Activated naive CD4-positive, alpha-beta T cell treated with anti-CD3 and anti-CD28 coated beads for 36 hours (primary cell): ENCODE measurements around the gene SHC3. TPM values are rescaled to one million over a fixed set of nuclear protein-coding genes. Genes with fewer than 3 reads are reported as not detected.
"Not testable (repeated sequence)": the region's sequence is repeated elsewhere in the genome, so short reads cannot be mapped to it uniquely, and the experiment has no call there.

Experiments
- CTCF ChIA-PET: fragments of 350-600 bp; sonication (Branson Sonifier 250); formaldehyde crosslinking; loops from one replicate; lab custom pipeline; 2021; ENCODE audit warnings: antibody characterized with exemption; lab: Charles Lee
- DNase-seq: peaks from one replicate; pipeline ENCODE4 v3.0.0-alpha.2; 2020
- H3K27ac Mint-ChIP-seq: one replicate; pipeline ENCODE4 v1.8.0; 2021; ENCODE audit warnings: mild to moderate bottlenecking, mixed read lengths
- H3K27me3 Mint-ChIP-seq: one replicate; pipeline ENCODE4 v1.8.0; 2021; ENCODE audit warnings: low read depth, mixed read lengths
- H3K36me3 Mint-ChIP-seq: one replicate; pipeline ENCODE4 v1.8.0; 2021; ENCODE audit warnings: low read depth, mixed read lengths
- H3K4me1 Mint-ChIP-seq: one replicate; pipeline ENCODE4 v1.8.0; 2021; ENCODE audit warnings: low read depth, mixed read lengths
- H3K4me3 Mint-ChIP-seq: one replicate; pipeline ENCODE4 v1.8.0; 2021; ENCODE audit warnings: mild to moderate bottlenecking, moderate library complexity, mixed read lengths
- H3K9me3 Mint-ChIP-seq: one replicate; pipeline ENCODE4 v1.8.0; 2021; ENCODE audit warnings: mixed read lengths
- intact Hi-C: fragments of 100-400 bp; cut with micrococcal nuclease; formaldehyde crosslinking; loops from one replicate; pipeline ENCODE4 v1.15.1; 2023
- total RNA-seq, 2 experiments: library from RNA; stranded (reverse); gene quantifications; one replicate each; pipeline ENCODE4 v1.2.3, GENCODE V29; 2021

Gene SHC3
- total RNA-seq, 2 experiments from 2014 or later: not detected

DNA sequence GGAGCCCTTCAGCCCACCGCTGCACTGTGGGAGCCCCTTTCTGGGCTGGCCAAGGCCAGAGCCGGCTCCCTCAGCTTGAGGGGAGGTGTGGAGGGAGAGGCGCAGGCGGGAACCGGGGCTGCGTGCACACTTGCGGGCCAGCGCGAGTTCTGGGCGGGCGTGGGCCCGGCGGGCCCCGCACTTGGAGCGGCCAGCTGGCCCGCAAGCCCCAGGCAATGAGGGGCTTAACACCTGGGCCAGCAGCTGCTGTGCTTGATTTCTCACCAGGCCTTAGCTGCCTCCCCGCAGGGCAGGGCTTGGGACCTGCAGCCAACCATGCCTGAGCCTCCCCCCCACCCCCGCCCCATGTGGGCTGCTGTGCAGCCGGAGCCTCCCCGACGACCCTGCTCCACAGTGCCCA is 30.7 kb upstream of the SHC3 start:
- intact Hi-C loops, H3K4me1 Mint-ChIP-seq, H3K27me3 Mint-ChIP-seq, H3K36me3 Mint-ChIP-seq, H3K4me3 Mint-ChIP-seq, H3K9me3 Mint-ChIP-seq, DNase-seq, H3K27ac Mint-ChIP-seq, CTCF ChIA-PET: not testable (repeated sequence)

DNA sequence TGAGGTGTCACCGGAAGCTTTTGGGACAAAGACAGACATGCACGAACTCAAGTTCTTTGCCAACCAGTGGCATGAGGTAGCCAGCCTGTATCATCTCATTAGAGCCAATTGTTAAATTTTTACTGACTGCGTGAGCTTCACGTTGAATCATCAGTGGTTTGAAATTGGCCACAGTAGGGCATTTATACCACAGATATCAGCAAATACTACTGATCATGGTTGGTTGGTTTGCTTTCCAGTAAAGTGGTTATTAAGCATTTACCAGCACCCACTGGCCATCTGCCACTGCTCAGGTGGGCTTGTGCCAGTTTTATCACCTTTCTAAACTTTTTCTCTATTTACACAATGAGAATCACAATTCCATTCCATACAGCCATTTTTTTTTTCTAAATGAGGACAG is 28.4 kb upstream of the SHC3 start:
- intact Hi-C loops: no loop called here
- H3K36me3 Mint-ChIP-seq: peaks cover 1% of the 10 kb centered on the region
- CTCF ChIA-PET: no interaction called here
- H3K27me3 Mint-ChIP-seq: no peaks in the 10 kb centered on the region
- H3K9me3 Mint-ChIP-seq: peaks cover 7% of the 10 kb centered on the region
- no peaks in the 10 kb centered on the region for H3K4me1 Mint-ChIP-seq
- no peak for DNase-seq
- H3K4me3 Mint-ChIP-seq: no peak overlapping the region
- no peak overlapping the region for H3K27ac Mint-ChIP-seq

DNA sequence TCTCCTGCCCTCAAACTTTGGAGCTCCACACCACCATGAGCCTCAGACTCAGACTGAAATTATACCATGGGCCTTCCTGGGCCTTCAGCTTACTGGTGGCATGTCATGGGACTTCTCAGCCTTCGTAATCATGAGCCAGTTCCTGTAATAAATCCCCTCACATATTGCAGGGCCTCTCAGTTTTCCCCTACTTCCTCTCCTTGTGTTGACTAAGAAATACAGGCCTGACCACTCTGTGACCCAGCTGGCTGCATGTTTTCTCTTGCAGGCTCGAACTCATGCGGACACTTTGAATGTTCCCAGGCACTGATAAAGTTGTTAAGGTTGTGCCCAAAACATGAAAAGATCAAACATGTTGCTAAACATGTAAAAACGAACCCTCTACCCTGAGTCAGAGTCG is 26.2 kb upstream of the SHC3 start:
- H3K36me3 Mint-ChIP-seq: peaks cover 1% of the 10 kb centered on the region
- H3K9me3 Mint-ChIP-seq: peaks cover 9% of the 10 kb centered on the region
- H3K27ac Mint-ChIP-seq: no peak overlapping the region
- CTCF ChIA-PET: no interaction called here
- DNase-seq: no peak
- no peak overlapping the region for H3K4me3 Mint-ChIP-seq
- H3K27me3 Mint-ChIP-seq: no peaks in the 10 kb centered on the region
- no peaks in the 10 kb centered on the region for H3K4me1 Mint-ChIP-seq
- intact Hi-C loops: no loop called here

DNA sequence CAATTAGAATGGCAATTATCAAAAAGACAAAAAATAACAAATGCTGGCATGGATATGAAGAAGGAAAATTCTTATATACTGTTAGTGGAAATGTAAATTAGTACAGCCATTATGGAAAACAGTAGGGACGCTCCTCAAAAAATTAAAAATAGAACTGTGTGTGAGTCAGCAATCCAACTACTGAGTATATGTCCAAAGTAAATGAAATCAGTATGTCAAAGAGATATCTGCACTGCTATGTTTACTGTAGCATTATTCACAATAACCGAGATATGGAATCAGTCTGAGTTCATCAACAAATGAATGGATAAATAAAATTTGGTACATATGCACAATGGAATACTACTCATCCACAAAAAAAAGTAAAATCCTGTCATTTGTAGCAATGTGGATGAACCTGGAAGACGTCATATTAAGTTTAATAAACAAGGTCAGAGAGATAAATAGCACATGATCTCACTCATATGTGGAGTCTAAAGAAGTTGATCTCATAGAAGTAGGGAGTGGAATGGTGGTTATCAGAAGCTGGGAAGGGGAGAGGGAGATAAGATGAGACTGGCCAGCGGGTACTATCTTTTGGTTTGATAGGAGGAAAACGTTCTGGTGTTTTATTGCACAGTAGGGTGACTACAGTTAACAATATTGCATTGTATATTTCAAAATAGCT is 16.6 kb upstream of the SHC3 start:
- CTCF ChIA-PET: no interaction called here
- DNase-seq: no peak
- intact Hi-C loops: no loop called here
- peaks cover 7% of the 10 kb centered on the region for H3K9me3 Mint-ChIP-seq
- H3K4me3 Mint-ChIP-seq: no peak overlapping the region
- no peak overlapping the region for H3K27ac Mint-ChIP-seq
- peaks cover 2% of the 10 kb centered on the region for H3K36me3 Mint-ChIP-seq
- H3K27me3 Mint-ChIP-seq: peaks cover 3% of the 10 kb centered on the region
- H3K4me1 Mint-ChIP-seq: no peaks in the 10 kb centered on the region

DNA sequence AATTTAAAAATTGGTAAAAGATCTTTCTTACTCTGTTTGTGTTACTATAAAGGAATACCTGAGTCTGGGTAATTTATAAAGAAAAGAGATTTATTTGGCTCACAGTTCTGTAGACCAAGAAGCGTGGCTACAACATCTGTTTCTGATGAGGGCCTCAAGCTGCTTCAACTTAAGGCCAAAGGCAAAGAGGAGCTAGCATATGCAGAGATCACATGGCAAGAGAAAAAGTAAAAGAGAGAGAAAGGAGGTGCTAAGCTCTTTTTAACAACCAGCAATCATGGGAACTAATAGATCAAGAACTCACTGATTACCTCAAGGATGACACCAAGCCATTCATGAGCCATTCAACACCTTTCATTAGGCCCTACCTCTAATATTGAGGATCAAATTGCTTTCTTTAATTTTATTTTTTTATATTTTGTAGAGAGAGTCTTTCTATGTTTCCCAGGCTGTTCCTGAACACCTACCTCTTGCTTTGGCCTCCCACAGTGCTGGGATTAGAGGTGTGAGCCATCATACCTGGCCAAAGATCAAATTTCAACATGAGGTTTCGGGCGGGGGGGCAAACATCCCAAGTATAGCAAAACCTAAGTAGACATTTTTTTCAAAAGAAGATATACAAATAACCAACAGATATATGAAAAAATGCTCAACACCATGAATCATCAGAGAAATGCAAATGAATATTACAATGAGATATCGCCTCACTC is 16.0 kb upstream of the SHC3 start:
- peaks cover 5% of the 10 kb centered on the region for H3K9me3 Mint-ChIP-seq
- CTCF ChIA-PET: no interaction called here
- H3K36me3 Mint-ChIP-seq: peaks cover 2% of the 10 kb centered on the region

DNA sequence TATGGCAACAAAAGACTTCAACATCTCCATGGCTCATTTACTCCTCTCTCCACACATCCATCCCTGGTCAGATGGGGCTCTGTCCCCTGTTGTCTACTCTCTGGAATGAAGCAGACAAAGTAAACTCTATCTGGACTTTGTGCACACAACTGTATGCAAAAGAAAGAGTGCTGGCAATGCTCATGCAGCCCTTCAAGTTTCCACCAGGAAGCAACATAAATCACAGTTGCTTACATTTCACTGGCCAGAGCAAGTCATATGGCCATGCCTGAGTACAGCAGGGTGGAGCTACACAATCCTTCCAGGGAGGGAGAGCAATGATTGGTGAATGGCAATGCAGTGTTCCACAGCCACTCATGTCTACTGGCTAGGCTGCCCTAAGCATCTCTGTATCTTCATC is 12.4 kb upstream of the SHC3 start:
- DNase-seq: no peak
- Mint-ChIP-seq H3K9me3 (no peaks in the 10 kb centered on the region), H3K36me3 (no peaks in the 10 kb centered on the region), H3K27ac (no peak overlapping the region), H3K4me1 (no peaks in the 10 kb centered on the region), H3K27me3 (peaks cover 6% of the 10 kb centered on the region), H3K4me3 (no peak overlapping the region)
- CTCF ChIA-PET: no interaction called here
- intact Hi-C loops: no loop called here

More for the DNA sequence above, 16.0 kb upstream of the SHC3 start:
- no peaks in the 10 kb centered on the region for H3K4me1 Mint-ChIP-seq
- intact Hi-C loops: no loop called here
- no peak overlapping the region for H3K27ac Mint-ChIP-seq
- H3K4me3 Mint-ChIP-seq: no peak overlapping the region
- no peak for DNase-seq
- H3K27me3 Mint-ChIP-seq: peaks cover 6% of the 10 kb centered on the region

DNA sequence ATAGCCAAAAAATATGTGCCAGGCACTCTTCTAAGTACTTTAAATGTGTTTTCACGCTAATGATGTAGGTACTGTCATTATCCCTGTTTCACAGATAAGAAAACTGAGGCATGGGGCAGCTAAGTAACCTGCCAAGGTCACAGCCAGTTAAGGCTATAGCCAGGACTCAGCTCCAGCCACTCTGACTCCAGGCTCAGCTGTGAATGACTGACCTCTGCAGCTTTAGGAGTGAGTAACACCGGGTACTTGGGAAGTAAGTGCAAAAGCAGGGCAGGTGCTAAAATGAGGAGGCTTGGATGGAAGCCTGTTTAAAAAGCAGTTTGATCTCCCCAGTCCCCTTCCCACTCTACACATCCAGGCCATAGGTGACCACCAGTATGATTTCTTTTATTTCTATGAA is 10.6 kb upstream of the SHC3 start:
- Mint-ChIP-seq H3K4me3 (no peak overlapping the region), H3K36me3 (no peaks in the 10 kb centered on the region), H3K9me3 (no peaks in the 10 kb centered on the region), H3K27me3 (peaks cover 6% of the 10 kb centered on the region), H3K27ac (no peak overlapping the region), H3K4me1 (no peaks in the 10 kb centered on the region)
- no peak for DNase-seq
- CTCF ChIA-PET: no interaction called here
- intact Hi-C loops: no loop called here

DNA sequence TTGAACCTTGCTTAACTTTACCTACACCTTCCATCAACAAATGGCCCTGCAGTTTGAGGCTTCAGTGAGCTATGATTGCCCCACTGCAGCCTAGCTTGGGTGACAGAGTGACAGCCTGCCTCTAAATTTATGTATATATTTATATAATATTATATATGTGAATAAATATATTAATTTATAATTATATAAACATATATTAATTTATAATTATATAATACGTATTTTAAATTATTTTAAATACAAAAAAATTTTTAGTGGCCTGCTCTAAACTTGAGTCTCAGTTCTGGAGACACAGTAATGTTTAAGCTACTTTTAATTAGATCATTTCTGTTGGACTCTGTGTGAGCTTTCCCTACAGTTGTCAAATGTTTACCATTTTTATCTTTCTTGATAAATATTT is 9.3 kb upstream of the SHC3 start:
- DNase-seq: no peak
- peaks cover 6% of the 10 kb centered on the region for H3K27me3 Mint-ChIP-seq
- no peaks in the 10 kb centered on the region for H3K4me1 Mint-ChIP-seq
- no peaks in the 10 kb centered on the region for H3K9me3 Mint-ChIP-seq
- no peaks in the 10 kb centered on the region for H3K36me3 Mint-ChIP-seq
- intact Hi-C loops: no loop called here
- H3K27ac Mint-ChIP-seq: no peak overlapping the region
- no peak overlapping the region for H3K4me3 Mint-ChIP-seq
- CTCF ChIA-PET: no interaction called here

DNA sequence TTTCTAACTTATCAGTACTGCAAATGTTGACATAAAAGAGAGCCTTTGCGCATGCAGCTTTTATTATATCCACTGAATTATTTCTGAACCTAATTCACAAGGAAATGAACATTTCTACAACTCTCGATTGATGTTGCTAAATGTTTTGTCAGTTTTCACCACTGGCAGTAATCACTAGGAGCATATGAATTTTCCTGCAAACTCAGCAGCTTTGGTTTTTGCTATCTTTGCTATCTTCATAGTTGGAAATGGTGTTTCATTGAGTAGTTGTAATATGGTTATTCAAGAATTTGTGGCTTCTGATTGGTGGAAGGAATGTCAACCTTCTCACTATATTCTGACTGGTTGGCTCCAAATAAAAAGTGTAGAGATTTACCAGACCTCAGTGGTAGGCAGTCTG is 8.9 kb upstream of the SHC3 start:
- H3K4me1 Mint-ChIP-seq: no peaks in the 10 kb centered on the region
- H3K4me3 Mint-ChIP-seq: no peak overlapping the region
- no peaks in the 10 kb centered on the region for H3K36me3 Mint-ChIP-seq
- H3K27ac Mint-ChIP-seq: no peak overlapping the region
- peaks cover 7% of the 10 kb centered on the region for H3K27me3 Mint-ChIP-seq
- intact Hi-C loops: no loop called here
- CTCF ChIA-PET: interaction anchor here (0.6 kb wide), 1 partner anchor 565 kb away, joined by 3 read pairs; no protein-coding TSS in a partner anchor
- DNase-seq: no peak
- no peaks in the 10 kb centered on the region for H3K9me3 Mint-ChIP-seq

DNA sequence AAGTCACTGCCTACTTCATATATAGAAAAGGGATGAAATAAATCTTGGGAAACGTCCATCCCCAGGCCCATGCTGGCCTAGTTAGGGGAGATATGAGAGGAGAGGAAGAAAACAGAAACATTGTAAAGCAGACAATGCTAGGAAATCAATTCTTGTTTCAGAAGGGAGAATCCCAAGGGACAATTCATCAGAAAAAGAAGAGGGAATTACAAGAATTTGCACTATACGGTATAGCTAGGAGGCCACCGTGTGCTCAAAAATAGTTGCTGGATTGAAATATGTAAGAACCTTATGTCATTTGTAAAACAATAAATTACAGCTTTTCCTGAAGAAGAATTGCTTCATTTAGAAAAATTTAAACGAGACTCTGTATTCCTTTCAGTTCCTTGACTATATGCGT is 8.3 kb upstream of the SHC3 start:
- intact Hi-C loops: no loop called here
- H3K36me3 Mint-ChIP-seq: no peaks in the 10 kb centered on the region
- no peak for DNase-seq
- H3K27ac Mint-ChIP-seq: no peak overlapping the region
- H3K27me3 Mint-ChIP-seq: peaks cover 8% of the 10 kb centered on the region
- H3K9me3 Mint-ChIP-seq: no peaks in the 10 kb centered on the region
- CTCF ChIA-PET: interaction anchor here (0.6 kb wide), 1 partner anchor 565 kb away, joined by 3 read pairs; no protein-coding TSS in a partner anchor
- H3K4me3 Mint-ChIP-seq: no peak overlapping the region
- no peaks in the 10 kb centered on the region for H3K4me1 Mint-ChIP-seq

DNA sequence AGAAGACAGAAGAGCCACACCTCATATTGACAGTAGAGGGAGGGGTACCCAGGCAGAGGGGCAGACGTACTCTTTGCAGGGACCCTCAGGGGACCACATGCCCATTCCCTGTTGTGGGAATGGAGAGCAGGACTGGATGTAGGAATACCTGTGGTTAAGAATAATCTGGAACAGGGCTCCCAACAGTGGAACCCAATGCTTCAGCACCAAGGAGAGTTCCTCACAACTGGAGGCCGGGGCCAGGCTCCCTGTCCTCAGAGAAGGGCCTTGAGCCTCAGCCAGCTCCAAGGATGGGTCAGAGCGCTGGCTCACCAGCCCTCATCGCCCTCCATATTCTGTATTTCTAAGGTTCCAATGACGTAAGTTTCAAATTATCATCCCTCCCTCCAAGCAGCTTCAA is 7.4 kb upstream of the SHC3 start:
- CTCF ChIA-PET: no interaction called here
- Mint-ChIP-seq H3K27me3 (peaks cover 13% of the 10 kb centered on the region), H3K36me3 (no peaks in the 10 kb centered on the region), H3K27ac (no peak overlapping the region), H3K9me3 (no peaks in the 10 kb centered on the region), H3K4me3 (no peak overlapping the region), H3K4me1 (no peaks in the 10 kb centered on the region)
- intact Hi-C loops: no loop called here
- no peak for DNase-seq

DNA sequence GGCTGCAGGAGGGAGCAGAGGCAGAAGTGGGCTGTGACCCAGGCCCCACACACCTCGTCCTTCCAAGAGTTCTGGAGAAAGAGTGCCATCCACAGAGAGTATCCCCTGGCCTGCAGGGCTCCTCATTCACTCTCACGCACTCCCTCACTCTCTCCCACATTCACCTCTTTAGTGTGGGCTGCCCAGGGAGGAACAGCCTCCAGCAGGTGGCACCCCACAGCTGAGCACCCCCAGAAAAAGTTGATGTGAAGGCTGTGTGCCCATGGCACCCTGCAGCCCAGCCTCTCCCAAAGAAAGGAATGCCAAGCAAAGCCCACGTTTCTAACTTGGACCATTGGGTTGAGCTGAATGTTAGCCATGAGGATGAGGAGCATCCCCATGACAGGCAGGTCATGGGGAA is 4.5 kb upstream of the SHC3 start:
- peaks cover 21% of the 10 kb centered on the region for H3K4me1 Mint-ChIP-seq
- no peaks in the 10 kb centered on the region for H3K36me3 Mint-ChIP-seq
- peaks cover 28% of the 10 kb centered on the region for H3K27me3 Mint-ChIP-seq
- no peak overlapping the region for H3K27ac Mint-ChIP-seq
- H3K9me3 Mint-ChIP-seq: no peaks in the 10 kb centered on the region
- DNase-seq: no peak
- CTCF ChIA-PET: interaction anchor here (0.6 kb wide), 1 partner anchor 127 kb away, joined by 3 read pairs; no protein-coding TSS in a partner anchor
- H3K4me3 Mint-ChIP-seq: no peak overlapping the region
- intact Hi-C loops: no loop called here

DNA sequence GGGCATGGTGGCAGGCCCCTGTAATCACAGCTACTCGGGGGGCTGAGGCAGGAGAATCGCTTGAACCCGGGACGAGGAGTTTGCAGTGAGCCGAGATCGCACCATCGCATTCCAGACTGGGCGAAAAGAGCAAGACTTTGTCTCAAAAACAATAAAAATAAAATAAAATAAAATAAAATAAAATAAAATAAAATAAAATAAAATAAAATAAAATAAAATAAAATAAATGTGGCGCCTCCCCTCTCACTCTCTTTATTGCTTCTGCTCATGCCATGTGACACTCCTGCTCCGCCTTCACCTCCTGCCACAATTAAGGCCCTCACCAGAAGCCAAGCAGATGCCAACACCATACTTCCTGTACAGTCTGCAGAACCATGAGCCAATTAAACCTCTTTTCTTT is 3.8 kb upstream of the SHC3 start:
- H3K36me3 Mint-ChIP-seq: no peaks in the 10 kb centered on the region
- peaks cover 29% of the 10 kb centered on the region for H3K27me3 Mint-ChIP-seq
- no peak overlapping the region for H3K4me3 Mint-ChIP-seq
- H3K27ac Mint-ChIP-seq: no peak overlapping the region
- no peaks in the 10 kb centered on the region for H3K9me3 Mint-ChIP-seq
- no peak for DNase-seq
- H3K4me1 Mint-ChIP-seq: peaks cover 21% of the 10 kb centered on the region
- intact Hi-C loops: no loop called here
- CTCF ChIA-PET: interaction anchor here (2.5 kb wide), 1 partner anchor 96 kb away, joined by 7 read pairs; no protein-coding TSS in a partner anchor
